Dendritic cell treated with granulocyte-macrophage colony-stimulating factor and Interleukin-4, amounts not matched to agents 40 ng/mL and 50 ng/mL, for 4 days (primary cell): ENCODE results near the gene SOX30.

ENCODE experiments used
- H3K27ac Mint-ChIP-seq: one replicate; pipeline ENCODE4 v1.8.0; 2022; ENCODE audit warnings: mild to moderate bottlenecking, mixed read lengths
- H3K27me3 Mint-ChIP-seq: one replicate; pipeline ENCODE4 v1.8.0; 2022; ENCODE audit warnings: mild to moderate bottlenecking, mixed read lengths
- H3K36me3 Mint-ChIP-seq: one replicate; pipeline ENCODE4 v1.8.0; 2022; ENCODE audit warnings: low read depth, mixed read lengths
- H3K4me1 Mint-ChIP-seq: one replicate; pipeline ENCODE4 v1.8.0; 2022; ENCODE audit warnings: low read depth, mixed read lengths
- H3K4me3 Mint-ChIP-seq: one replicate; pipeline ENCODE4 v1.8.0; 2022; ENCODE audit warnings: mild to moderate bottlenecking, moderate library complexity, mixed read lengths
- H3K9me3 Mint-ChIP-seq: one replicate; pipeline ENCODE4 v1.8.0; 2022; ENCODE audit warnings: mixed read lengths
- intact Hi-C: fragments of 100-400 bp; cut with micrococcal nuclease; formaldehyde crosslinking; loops from one replicate; pipeline ENCODE4 v1.15.0; 2022

The SOX30 gene

GRCh38 chr5:157592594-157592993 is 59.6 kb downstream of the SOX30 start:
- H3K9me3 Mint-ChIP-seq = no peaks in the 10 kb centered on the region
- peaks cover 2% of the 10 kb centered on the region for H3K27me3 Mint-ChIP-seq
- intact Hi-C loops = no loop called here
- peak overlapping the region; percentile 81 for H3K27ac Mint-ChIP-seq
- H3K4me1 Mint-ChIP-seq = peaks cover 58% of the 10 kb centered on the region
- no peak overlapping the region for H3K4me3 Mint-ChIP-seq
- H3K36me3 Mint-ChIP-seq = no peaks in the 10 kb centered on the region

DNA sequence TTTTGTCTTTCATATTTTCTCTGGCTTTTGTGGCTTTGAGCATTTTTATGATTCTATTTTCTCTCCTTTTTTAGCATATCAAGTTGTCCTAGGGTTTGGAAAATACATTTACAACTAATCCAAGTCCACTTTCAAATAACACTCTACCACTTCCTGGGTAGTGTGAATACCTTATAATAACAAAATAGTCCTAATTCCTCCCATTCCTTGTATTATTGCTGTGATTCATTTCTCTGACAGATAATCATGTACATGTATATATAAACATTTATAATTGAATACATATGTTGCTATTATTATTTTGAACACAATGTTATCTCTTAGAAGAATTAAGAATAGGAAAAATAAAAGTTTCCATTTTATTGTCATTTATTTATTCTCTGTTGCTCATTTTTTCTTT is 61.8 kb downstream of the SOX30 start:
- peaks cover 39% of the 10 kb centered on the region for H3K4me1 Mint-ChIP-seq
- H3K27ac Mint-ChIP-seq = no peak overlapping the region

DNA sequence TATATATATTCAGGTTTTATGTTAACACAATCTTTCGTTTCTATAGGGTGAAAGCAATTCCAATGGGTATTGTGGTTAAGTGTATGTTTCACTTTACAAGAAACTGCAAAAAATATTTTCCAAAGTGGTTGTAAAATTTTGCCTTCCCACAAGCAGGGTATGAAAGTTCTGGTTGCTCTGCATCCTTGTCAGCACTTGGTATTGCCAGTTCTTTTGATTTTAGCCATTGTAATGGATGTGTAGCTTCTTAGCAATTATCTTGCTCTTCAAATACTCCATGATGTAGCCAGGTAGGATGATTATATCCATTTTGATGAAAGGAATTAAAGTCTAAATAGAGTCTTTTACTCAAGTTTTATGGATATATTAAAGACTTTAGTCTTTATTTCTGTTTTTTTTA is 67.6 kb downstream of the SOX30 start:
- Mint-ChIP-seq H3K4me3 (no peak overlapping the region), H3K4me1 (peaks cover 41% of the 10 kb centered on the region), H3K27ac (no peak overlapping the region)

More for the DNA sequence above, 61.8 kb downstream of the SOX30 start:
- intact Hi-C loops = no loop called here
- H3K27me3 Mint-ChIP-seq = peaks cover 2% of the 10 kb centered on the region
- H3K4me3 Mint-ChIP-seq = no peak overlapping the region
- H3K36me3 Mint-ChIP-seq = no peaks in the 10 kb centered on the region
- no peaks in the 10 kb centered on the region for H3K9me3 Mint-ChIP-seq

GRCh38 chr5:157582731-157583620 is 69.3 kb downstream of the SOX30 start:
- Mint-ChIP-seq H3K4me3 (no peak overlapping the region), H3K36me3 (no peaks in the 10 kb centered on the region), H3K4me1 (peaks cover 56% of the 10 kb centered on the region), H3K27ac (peak overlapping the region; percentile 57), H3K9me3 (no peaks in the 10 kb centered on the region), H3K27me3 (peaks cover 11% of the 10 kb centered on the region)
- intact Hi-C loops = loop anchor here (2.0 kb wide), 1 partner anchor 14 kb away; no protein-coding TSS in a partner anchor

More for the DNA sequence above, 67.6 kb downstream of the SOX30 start:
- H3K27me3 Mint-ChIP-seq = peaks cover 2% of the 10 kb centered on the region
- intact Hi-C loops = no loop called here
- no peaks in the 10 kb centered on the region for H3K9me3 Mint-ChIP-seq
- no peaks in the 10 kb centered on the region for H3K36me3 Mint-ChIP-seq

DNA sequence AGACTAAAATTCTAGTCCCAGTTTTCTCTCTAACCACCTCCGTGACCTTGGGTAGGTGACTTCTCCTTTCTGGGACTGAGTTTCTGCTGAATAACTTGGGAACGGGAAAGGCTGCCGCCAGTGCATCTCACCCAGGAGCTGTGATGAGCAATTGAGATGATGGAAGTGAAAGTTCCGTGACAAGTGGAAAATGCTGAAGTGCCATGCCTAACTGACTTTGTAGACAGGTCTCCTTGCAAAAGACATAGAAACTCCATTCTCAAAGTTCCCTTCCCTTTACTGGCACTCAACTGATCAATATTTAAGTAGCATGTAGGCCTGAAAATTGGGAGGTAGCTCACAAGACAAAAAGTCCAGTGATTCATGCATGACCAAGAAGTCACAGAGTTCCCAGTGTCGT is 70.3 kb downstream of the SOX30 start:
- peaks cover 62% of the 10 kb centered on the region for H3K4me1 Mint-ChIP-seq
- peak overlapping the region; percentile 88 for H3K27ac Mint-ChIP-seq

DNA sequence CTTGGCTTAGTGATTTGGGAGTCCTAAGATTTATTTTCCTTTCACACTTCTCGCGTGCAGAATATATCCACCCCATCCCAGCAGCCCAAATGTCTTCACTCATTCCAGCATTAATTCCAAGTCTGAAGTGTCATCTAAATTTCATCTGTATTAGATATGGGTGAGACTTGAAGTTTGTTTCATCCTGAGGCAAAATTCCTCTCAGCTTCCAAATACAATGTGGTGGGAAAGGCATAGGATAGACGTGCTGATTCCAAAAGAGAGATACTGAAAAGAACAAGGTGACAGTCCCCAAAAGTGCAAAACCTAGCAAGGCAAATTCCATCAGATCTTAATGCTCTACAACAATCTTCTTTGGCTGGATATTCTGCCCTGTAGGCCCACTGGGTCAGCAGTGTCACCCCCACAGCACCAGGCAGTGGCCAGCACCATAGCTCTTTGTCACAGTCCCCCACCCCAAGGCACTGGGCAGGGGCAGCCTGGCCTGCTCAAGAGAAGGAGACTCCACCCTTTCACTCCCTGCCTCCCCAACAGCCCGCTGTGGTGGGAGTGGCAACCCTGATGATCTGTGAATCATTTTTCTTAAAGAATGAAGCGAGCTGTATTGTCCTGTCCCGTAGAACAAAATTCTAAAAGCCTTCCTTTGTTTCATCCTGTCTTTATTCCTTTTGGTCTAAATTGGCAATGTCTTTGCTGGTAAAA is 74.0 kb downstream of the SOX30 start:
- intact Hi-C loops = no loop called here
- peaks cover 22% of the 10 kb centered on the region for H3K36me3 Mint-ChIP-seq
- H3K9me3 Mint-ChIP-seq = no peaks in the 10 kb centered on the region
- peaks cover 24% of the 10 kb centered on the region for H3K27me3 Mint-ChIP-seq
- peak overlapping the region; percentile 40 for H3K27ac Mint-ChIP-seq
- H3K4me3 Mint-ChIP-seq = no peak overlapping the region
- peaks cover 79% of the 10 kb centered on the region for H3K4me1 Mint-ChIP-seq

More for the DNA sequence above, 70.3 kb downstream of the SOX30 start:
- intact Hi-C loops = loop anchor here (2.0 kb wide), 1 partner anchor 15 kb away; no protein-coding TSS in a partner anchor
- Mint-ChIP-seq H3K9me3 (no peaks in the 10 kb centered on the region), H3K36me3 (no peaks in the 10 kb centered on the region), H3K4me3 (no peak overlapping the region), H3K27me3 (peaks cover 14% of the 10 kb centered on the region)

DNA sequence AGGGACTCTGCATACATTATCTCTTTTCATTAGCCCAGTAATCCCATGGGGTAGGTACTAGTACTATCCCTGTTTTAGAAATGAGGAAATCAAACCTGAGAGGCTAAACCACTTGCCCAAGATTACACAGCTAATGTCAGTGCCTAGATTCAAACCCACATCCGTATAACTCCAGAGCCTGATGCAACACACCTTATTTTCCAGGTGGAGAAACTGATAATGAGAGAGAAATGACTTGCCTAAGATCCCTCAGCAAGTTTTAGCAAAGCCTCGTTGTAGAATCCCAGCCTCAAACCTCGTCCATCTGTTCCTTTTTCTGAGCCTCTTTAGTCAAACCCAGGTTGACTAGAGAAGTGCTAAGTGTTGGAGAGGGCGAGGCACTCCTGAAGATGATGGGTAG is 75.6 kb downstream of the SOX30 start:
- peaks cover 22% of the 10 kb centered on the region for H3K36me3 Mint-ChIP-seq
- no peak overlapping the region for H3K27ac Mint-ChIP-seq
- H3K9me3 Mint-ChIP-seq = no peaks in the 10 kb centered on the region
- peaks cover 73% of the 10 kb centered on the region for H3K4me1 Mint-ChIP-seq
- no peak overlapping the region for H3K4me3 Mint-ChIP-seq
- peaks cover 24% of the 10 kb centered on the region for H3K27me3 Mint-ChIP-seq
- intact Hi-C loops = no loop called here
